ENCODE results near the gene WDR33. TPM values are rescaled to one million over a fixed set of nuclear protein-coding genes. Genes with fewer than 3 reads are reported as not detected.

The WDR33 gene
- total and polyA plus RNA-seq, 2 of the 4 experiments (the other 2 are of a cell fraction): 19.6 to 41.2 TPM

- ATAC-seq (ENCODE audit: low read depth): no peak
Observed at GRCh38 chr2:127715778-127716449, 95.1 kb downstream of the WDR33 start.

More at GRCh38 chr2:127715778-127716449, 95.1 kb downstream of the WDR33 start:
- CTCF ChIA-PET: no interaction called here
- Histone ChIP-seq H4K8ac (ENCODE audit: low read depth in 2 of 2, low read length in 2 of 2) (no peak overlapping the region), H3K56ac (ENCODE audit: extremely low read depth, insufficient read depth, low read length) (no peak overlapping the region; the same call in 1 of the 2 replicates), H2AFZ (replicated peaks; ENCODE audit: low read length, poor library complexity) (no peak overlapping the region), H3K27me3 (ENCODE audit: control insufficient read depth, insufficient read depth, low read length) (no peaks in the 10 kb centered on the region), H2BK120ac (ENCODE audit: low read depth, low read length) (no peak overlapping the region), H2BK20ac (ENCODE audit: low read depth, low read length) (no peak overlapping the region), H4K91ac (ENCODE audit: insufficient read depth, low read depth, low read length) (no peak overlapping the region), H3K9me3 (ENCODE audit: control insufficient read depth, insufficient read depth, low read length) (no peaks in the 10 kb centered on the region), H3K9ac (ENCODE audit: low read depth, low read length) (no peak overlapping the region), H3K4ac (ENCODE audit: low read depth, low read length) (no peak overlapping the region), H3K27ac (ENCODE audit: insufficient read depth, low read length) (no peak overlapping the region), H3K36me3 (ENCODE audit: control insufficient read depth, insufficient read depth, low read length) (peaks cover 23% of the 10 kb centered on the region), H3K9me1 (ENCODE audit: insufficient read depth, low read length) (no peaks in the 10 kb centered on the region), H3K14ac (replicated peaks; ENCODE audit: low read depth, low read length) (no peak overlapping the region), H3K4me3 (ENCODE audit: insufficient read depth, low read depth, low read length) (no peak overlapping the region), H2BK15ac (ENCODE audit: low read depth, low read length) (no peak overlapping the region), H2AK9ac (replicated peaks; ENCODE audit: low read depth, low read length, poor library complexity) (no peak overlapping the region), H3K79me1 (ENCODE audit: low read depth in 1 of 2, low read length in 2 of 2) (no peaks in the 10 kb centered on the region; a peak in 1 of 4 replicates), H3K4me1 (ENCODE audit: control insufficient read depth, insufficient read depth, low read length) (no peaks in the 10 kb centered on the region; the same call in 1 of the 2 replicates), H2BK5ac (ENCODE audit: low read depth, low read length, poor library complexity, severe bottlenecking) (no peak overlapping the region), H4K5ac (ENCODE audit: low read depth, low read length) (no peak overlapping the region), H3K23ac (ENCODE audit: low read depth, low read length) (no peak overlapping the region), H3K18ac (ENCODE audit: low read depth, low read length) (no peak overlapping the region), H2AK5ac (ENCODE audit: low read depth, low read length) (no peak overlapping the region), H4K20me1 (ENCODE audit: insufficient read depth, low read length) (no peaks in the 10 kb centered on the region), H3K4me2 (ENCODE audit: low read depth, low read length) (no peak overlapping the region)
- dilution Hi-C loops (cut with HindIII; ENCODE audit: low sequenced_read_pairs, unreplicated experiment): no loop called here
- intact Hi-C loops (cut with micrococcal nuclease): no loop called here
- DNase-seq: no peak
- in situ Hi-C loops (cut with MboI; ENCODE audit: low sequenced_read_pairs): no loop called here
- BruUV-seq (replicated peaks): no TSS peak
- WGBS, 2 experiments (ENCODE audit: extremely low coverage in 2 of 2, insufficient read length in 1 of 2): 90% methylated on average over 7 of the region's 14 CpGs; no CpG with 5 or more reads in 1 of the 2 experiments
- TF ChIP-seq CTCF (conservative IDR thresholded peaks at IDR 0.05; ENCODE audit: low read depth, low read length): no peak
- TF ChIP-seq ELK1 (IDR thresholded peaks at IDR 0.05; ENCODE audit: borderline replicate concordance, low read depth, low read length): no peak
- no peak for TF ChIP-seq RFX5 (IDR thresholded peaks at IDR 0.05; ENCODE audit: low read depth, low read length)
- TF ChIP-seq MAFK (IDR thresholded peaks at IDR 0.05; ENCODE audit: low read depth, low read length): peak; percentile 76
- TF ChIP-seq BHLHE40 (IDR thresholded peaks at IDR 0.05; ENCODE audit: low read depth, low read length): no peak
- no peak for TF ChIP-seq USF2 (IDR thresholded peaks at IDR 0.05; ENCODE audit: low read depth, low read length)
- TF ChIP-seq MXI1 (IDR thresholded peaks at IDR 0.05; ENCODE audit: borderline replicate concordance, low read depth, low read length): no peak
- TF ChIP-seq NFE2L2 (IDR thresholded peaks at IDR 0.05; ENCODE audit: low read depth, low read length): no peak
- TF ChIP-seq SMC3 (IDR thresholded peaks at IDR 0.05; ENCODE audit: low read depth, low read length): no peak
- POLR2A ChIA-PET (ENCODE audit: unreplicated experiment): no interaction called here
